ENCODE results near the gene PKP1. TPM values are rescaled to one million over a fixed set of nuclear protein-coding genes. Genes with fewer than 3 reads are reported as not detected.

Gene PKP1
- total and polyA plus RNA-seq, 4 donors: 0.08 to 0.39 (median 0.21) TPM

Other genes with a start within 250 kb of the PKP1 start
- not detected for gene CACNA1S, start 171.1 kb upstream of the PKP1 start, total RNA-seq
- gene CACNA1S, start 171.1 kb upstream of the PKP1 start, polyA plus RNA-seq: not detected
- not detected for gene ASCL5, start 156.3 kb upstream of the PKP1 start, total RNA-seq
- under 1 TPM in 1 of 2 donors, not detected in 1; 0.28 TPM for gene ASCL5, start 156.3 kb upstream of the PKP1 start, polyA plus RNA-seq
- 10 to 100 TPM; 36.3 to 47.4 TPM for gene TMEM9, start 129.0 kb upstream of the PKP1 start, total RNA-seq
- gene TMEM9, start 129.0 kb upstream of the PKP1 start, polyA plus RNA-seq: 10 to 100 TPM; 43.1 to 77.7 TPM
- under 1 TPM; 0.12 to 0.19 TPM for gene IGFN1, start 92.7 kb upstream of the PKP1 start, total RNA-seq
- under 1 TPM; 0.03 to 0.50 TPM for gene IGFN1, start 92.7 kb upstream of the PKP1 start, polyA plus RNA-seq
- gene TNNT2, start 94.2 kb downstream of the PKP1 start, total RNA-seq: under 1 TPM; 0.21 to 0.36 TPM
- 10 to 100 TPM in 1 of 2 donors, 1 to 10 TPM in 1; 1.0 to 24.0 TPM for gene TNNT2, start 94.2 kb downstream of the PKP1 start, polyA plus RNA-seq
- under 1 TPM in 1 of 2 donors, not detected in 1; 0.71 TPM for gene LAD1, start 115.8 kb downstream of the PKP1 start, total RNA-seq
- gene LAD1, start 115.8 kb downstream of the PKP1 start, polyA plus RNA-seq: 10 to 100 TPM in 1 of 2 donors, under 1 TPM in 1; 0.82 to 33.8 TPM
- not detected for gene TNNI1, start 138.2 kb downstream of the PKP1 start, total RNA-seq
- under 1 TPM; 0.38 to 0.61 TPM for gene TNNI1, start 138.2 kb downstream of the PKP1 start, polyA plus RNA-seq
- 10 to 100 TPM; 66.1 to 71.6 TPM for gene PHLDA3, start 185.7 kb downstream of the PKP1 start, total RNA-seq
- gene PHLDA3, start 185.7 kb downstream of the PKP1 start, polyA plus RNA-seq: 10 to 100 TPM; 33.7 to 46.1 TPM
- 1,000 to 10,000 TPM in 1 of 2 donors, 100 to 1,000 TPM in 1; 599 to 1,490 TPM for gene CSRP1, start 223.6 kb downstream of the PKP1 start, total RNA-seq
- gene CSRP1, start 223.6 kb downstream of the PKP1 start, polyA plus RNA-seq: 100 to 1,000 TPM; 703 to 838 TPM